K562 (cell line): ENCODE results near the gene KRAS. TPM values are rescaled to one million over a fixed set of nuclear protein-coding genes. Genes with fewer than 3 reads are reported as not detected.

Experiments
- ATF4 ChIP-seq: fragments of 450-650 bp; formaldehyde crosslinking; IDR thresholded peaks from 2 replicates; pipeline ENCODE4 v1.4.0; 2022; ENCODE audit warnings: mild to moderate bottlenecking, moderate library complexity
- BRD9 ChIP-seq: fragments of 450-650 bp; IDR thresholded peaks from 2 replicates; pipeline ENCODE4 v1.6.1; 2018; ENCODE audit warnings: low read depth; ENCODE audit not compliant: partially characterized antibody
- EP300 ChIP-seq: IDR thresholded peaks from 2 replicates; pipeline ENCODE4 v1.6.1; 2012; ENCODE audit warnings: low read length, improper control_type of control experiment
- EZH2 ChIP-seq: IDR thresholded peaks from 2 replicates; pipeline ENCODE4 v1.6.1; 2012; ENCODE audit warnings: low read depth, mild to moderate bottlenecking, inconsistent platforms, low read length, borderline replicate concordance
- FIP1L1 ChIP-seq: fragments of 200-400 bp; formaldehyde crosslinking; IDR thresholded peaks from 2 replicates; pipeline ENCODE4 v1.6.1; 2018; ENCODE audit warnings: mild to moderate bottlenecking, low read depth, low read length; ENCODE audit not compliant: poor library complexity, severe bottlenecking
- FUS ChIP-seq: fragments of 200-400 bp; formaldehyde crosslinking; optimal IDR thresholded peaks from 2 replicates; pipeline ENCODE3; 2017; ENCODE audit warnings: low read depth, low read length
- GTF2B ChIP-seq: IDR thresholded peaks from 2 replicates; pipeline ENCODE4 v1.6.1; 2011; ENCODE audit not compliant: insufficient read length; ENCODE audit errors: extremely low read depth
- HCFC1 ChIP-seq: IDR thresholded peaks from 2 replicates; pipeline ENCODE4 v1.6.1; 2012; ENCODE audit warnings: low read depth, low read length, improper control_type of control experiment
- KHSRP ChIP-seq: fragments of 450-650 bp; IDR thresholded peaks from 2 replicates; pipeline ENCODE4 v1.6.1; 2017
- MAFG ChIP-seq: fragments of 450-650 bp; conservative IDR thresholded peaks from 2 replicates; pipeline ENCODE4 v1.6.1; 2016; ENCODE audit warnings: missing genetic modification characterization, missing compliant biosample characterization
- MTA1 ChIP-seq: fragments of 450-650 bp; IDR thresholded peaks from 2 replicates; pipeline ENCODE4 v1.6.1; 2017; ENCODE audit warnings: borderline replicate concordance
- RBM34 ChIP-seq: fragments of 200-400 bp; formaldehyde crosslinking; IDR thresholded peaks from 2 replicates; pipeline ENCODE4 v1.6.1; 2018; ENCODE audit warnings: low read length, borderline replicate concordance; ENCODE audit not compliant: insufficient read depth
- RUNX1 ChIP-seq: sonication (generic); IDR thresholded peaks from 2 replicates; pipeline ENCODE4 v1.6.1; 2016; ENCODE audit warnings: antibody characterized with exemption, low read depth
- TAF9B ChIP-seq: fragments of 450-650 bp; IDR thresholded peaks from 2 replicates; pipeline ENCODE4 v1.6.1; 2018; ENCODE audit warnings: mild to moderate bottlenecking; ENCODE audit not compliant: partially characterized antibody
- TAL1 ChIP-seq: fragments of 450-650 bp; IDR thresholded peaks from 2 replicates; pipeline ENCODE4 v1.6.1; 2016; ENCODE audit warnings: mild to moderate bottlenecking
- ZKSCAN8 ChIP-seq: fragments of 200-800 bp; sonication (Bioruptor generic); IDR thresholded peaks from 2 replicates; pipeline ENCODE4 v1.6.1; 2016; ENCODE audit warnings: missing genetic modification characterization, missing compliant biosample characterization
- ZNF408 ChIP-seq: fragments of 250-450 bp; sonication (Bioruptor Pico); IDR thresholded peaks from 2 replicates; pipeline ENCODE4 v1.4.0; 2020; ENCODE audit warnings: low read depth, mild to moderate bottlenecking, moderate library complexity
- ZNF696 ChIP-seq: fragments of 250-450 bp; sonication (Bioruptor Pico); conservative IDR thresholded peaks from 2 replicates; pipeline ENCODE4 v1.4.0; 2020; ENCODE audit warnings: mild to moderate bottlenecking, moderate library complexity
- ZNF740 ChIP-seq, 3 experiments: fragments of 200-800 bp in 1 of 3; sonication (Bioruptor generic) in 1 of 3; sonication (generic) in 1 of 3; formaldehyde crosslinking in 1 of 3; IDR thresholded peaks; 2 replicates each; pipeline versions ENCODE4 v1.6.1 to v1.8.0; 2016 to 2022; ENCODE audit warnings: mild to moderate bottlenecking in 2 of 3, missing compliant biosample characterization in 2 of 3, missing genetic modification characterization in 2 of 3, missing genetic modification reagents in 1 of 3
- ZSCAN29 ChIP-seq: fragments of 450-650 bp; IDR thresholded peaks from 2 replicates; pipeline ENCODE4 v1.6.1; 2017
- polyA plus RNA-seq, 8 experiments: library from polyadenylated mRNA; depleted of rRNA in 4 of 8; stranded (reverse) in 5 of 8; unstranded in 3 of 8; fragments of >200 nt; fragmentation: Nextera tagmentation in 2 of 8; fragmentation: Illumina TruSeq in 1 of 8; extraction: Ambion mirVana in 2 of 8; extraction: Trizol in 1 of 8; gene quantifications; 2 replicates each; pipeline versions ENCODE4 v1.2.1 to v1.2.3, GENCODE V29; 2011 to 2014; ENCODE audit warnings: inconsistent platforms in 1 of 8, missing spikeins in 1 of 8
- total RNA-seq, 7 experiments: library from RNA; depleted of rRNA in 6 of 7; stranded (reverse); fragments of >200 nt in 6 of 7; fragmentation: Illumina TruSeq in 2 of 7; extraction: Trizol in 2 of 7; gene quantifications; 2 replicates each; pipeline versions ENCODE4 v1.2.1 to v1.2.3, GENCODE V29; 2011 to 2021; ENCODE audit warnings: low replicate concordance in 1 of 7
- TF ChIP-seq, protein P1 (sequence below): fragments of 250-450 bp; sonication (Bioruptor Pico); IDR thresholded peaks from 2 replicates; pipeline ENCODE4 v1.5.0; 2021; ENCODE audit warnings: mild to moderate bottlenecking, moderate library complexity
- TF ChIP-seq, protein P2 (sequence below): sonication (generic); formaldehyde crosslinking; IDR thresholded peaks from 2 replicates; pipeline ENCODE4 v1.9.0; 2022; ENCODE audit warnings: mild to moderate bottlenecking, missing genetic modification reagents

Gene KRAS
- total and polyA plus RNA-seq, 9 of the 15 experiments (the other 6 are each of a cell fraction or from before 2014, with no cell fraction given), result 7.2 to 21.2 (median 12.7) TPM

DNA sequence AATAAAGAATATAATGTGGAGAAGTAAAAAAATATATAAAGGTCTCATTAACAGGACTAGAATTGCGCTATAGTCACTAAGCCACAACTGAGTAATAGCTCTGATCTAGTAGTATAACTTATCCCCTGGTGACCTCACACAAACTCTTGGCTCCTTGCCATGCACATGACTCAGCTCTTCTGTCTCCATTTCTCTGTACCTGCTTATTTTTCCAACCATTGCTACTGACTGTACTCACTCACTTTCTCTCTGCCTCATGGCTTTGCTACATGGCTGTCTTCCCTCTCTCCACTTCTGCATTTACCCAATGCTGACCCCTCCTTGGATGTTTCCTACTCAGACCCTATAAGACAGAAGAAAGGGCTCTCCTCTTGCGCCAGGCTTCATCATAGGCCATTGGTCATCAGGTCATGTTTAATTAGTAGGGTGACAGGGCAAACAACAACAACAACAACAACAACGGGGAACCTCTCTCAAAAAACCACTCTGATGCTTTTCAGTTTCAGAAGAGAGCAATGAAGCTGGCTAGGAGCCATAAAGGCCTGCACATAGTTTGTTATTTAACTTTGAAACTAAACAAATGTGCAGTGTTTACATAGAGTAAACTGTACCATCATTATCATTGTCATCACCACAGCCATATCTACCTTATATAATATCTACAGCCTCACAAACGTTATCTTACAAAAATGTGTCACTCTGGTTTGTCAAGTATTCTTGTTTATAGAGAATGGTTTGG, 25.6 kb upstream of the KRAS start (continued):
- TF ChIP-seq, protein P1, sequence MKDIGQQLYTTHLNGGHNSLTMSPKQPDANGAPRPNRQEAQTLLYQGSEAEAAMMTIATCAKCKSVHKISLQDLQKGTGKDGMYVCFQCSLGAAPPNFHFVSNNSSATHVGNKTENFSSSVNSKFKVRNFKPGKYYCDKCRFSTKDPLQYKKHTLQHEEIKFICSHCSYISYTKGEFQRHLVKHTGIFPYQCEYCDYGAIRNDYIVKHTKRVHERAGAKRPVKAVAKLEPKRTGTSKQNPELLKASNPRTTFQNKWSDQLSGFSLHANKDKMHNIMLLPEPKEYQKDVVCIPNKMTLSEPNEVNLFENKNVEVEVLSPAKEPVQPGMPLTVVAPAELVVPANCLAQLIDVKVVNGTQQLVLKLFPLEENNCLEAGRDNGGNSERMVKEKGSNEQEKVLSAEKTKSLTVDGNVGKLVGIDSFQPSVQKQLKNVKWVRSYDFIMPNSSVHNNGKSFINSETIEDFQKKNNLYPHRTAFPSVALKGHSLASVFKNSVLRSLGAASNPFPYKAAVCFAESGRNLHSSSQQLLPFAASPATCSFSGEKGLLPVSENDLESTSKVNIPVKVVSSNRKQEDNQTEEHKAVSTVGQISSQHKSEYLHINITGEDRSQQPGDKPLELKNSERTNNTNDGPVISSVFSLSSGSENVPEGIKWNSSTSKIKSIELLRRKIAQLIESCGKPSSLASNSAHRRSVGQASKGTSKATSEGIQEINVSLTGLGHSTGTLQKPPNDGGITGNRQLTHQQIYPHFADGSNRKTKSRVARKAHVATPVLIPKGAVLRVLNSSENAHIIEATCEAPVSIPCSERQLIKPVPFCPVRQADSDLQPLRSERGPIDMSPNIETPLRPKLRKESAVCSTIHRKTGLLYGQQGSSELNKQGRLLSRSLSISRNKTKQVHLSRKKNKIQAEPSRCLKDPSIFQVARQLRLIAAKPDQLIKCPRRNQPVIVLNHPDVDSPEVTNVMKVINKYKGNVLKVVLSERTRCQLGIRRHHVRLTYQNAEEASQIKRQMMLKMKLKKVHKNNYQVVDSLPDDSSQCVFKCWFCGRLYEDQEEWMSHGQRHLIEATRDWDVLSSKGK, result no peak
- TF ChIP-seq MAFG (tag) (peak; percentile 98), ZNF696 (CRISPR knock-in tag) (no peak), GTF2B (no peak), RUNX1 (no peak), RBM34 (no peak), BRD9 (peak; percentile 76), TAF9B (no peak), EP300 (peak; percentile 14; the same call in 1 of the 2 replicates), HCFC1 (no peak), ZNF740 (CRISPR knock-in tag; IDR thresholded peaks at IDR 0.05) (0 out of 2 replicates have a peak, but pooled peaks have one; percentile 31), ZNF740 (tag; IDR thresholded peaks at IDR 0.05) (no peak), ATF4 (no peak), FUS (no peak), KHSRP (no peak), ZSCAN29 (no peak), TAL1 (0 out of 2 replicates have a peak, but pooled peaks have one; percentile 16), MTA1 (no peak), ZKSCAN8 (CRISPR knock-in tag) (no peak), ZNF408 (CRISPR knock-in tag) (no peak), FIP1L1 (no peak), EZH2 (no peak)
- TF ChIP-seq, protein P2, sequence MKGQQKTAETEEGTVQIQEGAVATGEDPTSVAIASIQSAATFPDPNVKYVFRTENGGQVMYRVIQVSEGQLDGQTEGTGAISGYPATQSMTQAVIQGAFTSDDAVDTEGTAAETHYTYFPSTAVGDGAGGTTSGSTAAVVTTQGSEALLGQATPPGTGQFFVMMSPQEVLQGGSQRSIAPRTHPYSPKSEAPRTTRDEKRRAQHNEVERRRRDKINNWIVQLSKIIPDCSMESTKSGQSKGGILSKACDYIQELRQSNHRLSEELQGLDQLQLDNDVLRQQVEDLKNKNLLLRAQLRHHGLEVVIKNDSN (CRISPR knock-in tag), result no peak
